ENCODE measurements around the gene SLC28A1.

Gene SLC28A1

DNA sequence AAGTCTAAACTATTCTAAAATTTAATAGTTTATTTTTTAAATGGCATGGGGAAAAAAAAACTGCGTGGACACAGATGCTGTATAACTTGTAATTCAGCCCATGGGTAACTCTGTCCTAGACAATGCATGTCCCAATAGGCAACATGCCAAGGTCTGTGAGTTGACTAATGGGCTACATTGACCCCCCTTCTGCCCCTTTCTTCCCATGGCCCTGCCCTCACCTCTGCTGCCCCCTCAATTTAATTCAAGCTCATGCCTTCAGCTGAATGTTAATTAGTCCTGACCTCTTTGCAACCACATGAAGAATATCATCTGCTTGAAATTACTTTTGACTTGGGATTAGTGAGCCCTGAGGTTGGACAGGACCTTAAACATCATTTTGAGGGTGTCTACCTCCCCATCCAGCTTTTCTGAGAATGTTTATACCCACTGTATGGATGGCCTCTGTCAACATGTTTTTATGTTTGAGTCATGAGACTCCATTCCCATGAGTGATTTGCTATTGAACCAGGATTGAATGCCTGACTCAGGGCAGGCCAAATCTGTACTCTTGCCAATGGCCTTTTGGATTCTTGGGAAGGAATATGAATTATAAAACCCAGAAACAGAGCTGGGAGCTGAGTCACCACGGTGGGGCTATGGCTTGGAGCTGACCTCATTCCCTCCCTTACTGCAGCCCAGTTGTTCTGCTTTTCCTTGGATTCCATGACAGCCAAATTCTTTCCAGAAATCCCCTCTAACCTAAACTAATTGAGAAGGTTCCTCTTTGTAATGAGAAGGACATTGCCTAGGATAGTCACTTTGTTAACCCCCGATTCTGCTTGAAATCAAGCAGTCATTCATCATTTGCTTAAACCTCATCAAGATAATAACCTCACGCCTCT is 63.7 kb downstream of the SLC28A1 start:
- no peak overlapping the region for H3K9ac ChIP-seq (ENCODE audit: low read depth, low read length)
- no peak overlapping the region for H2AFZ ChIP-seq (ENCODE audit: low read depth, low read length)
- TF ChIP-seq, protein P1, sequence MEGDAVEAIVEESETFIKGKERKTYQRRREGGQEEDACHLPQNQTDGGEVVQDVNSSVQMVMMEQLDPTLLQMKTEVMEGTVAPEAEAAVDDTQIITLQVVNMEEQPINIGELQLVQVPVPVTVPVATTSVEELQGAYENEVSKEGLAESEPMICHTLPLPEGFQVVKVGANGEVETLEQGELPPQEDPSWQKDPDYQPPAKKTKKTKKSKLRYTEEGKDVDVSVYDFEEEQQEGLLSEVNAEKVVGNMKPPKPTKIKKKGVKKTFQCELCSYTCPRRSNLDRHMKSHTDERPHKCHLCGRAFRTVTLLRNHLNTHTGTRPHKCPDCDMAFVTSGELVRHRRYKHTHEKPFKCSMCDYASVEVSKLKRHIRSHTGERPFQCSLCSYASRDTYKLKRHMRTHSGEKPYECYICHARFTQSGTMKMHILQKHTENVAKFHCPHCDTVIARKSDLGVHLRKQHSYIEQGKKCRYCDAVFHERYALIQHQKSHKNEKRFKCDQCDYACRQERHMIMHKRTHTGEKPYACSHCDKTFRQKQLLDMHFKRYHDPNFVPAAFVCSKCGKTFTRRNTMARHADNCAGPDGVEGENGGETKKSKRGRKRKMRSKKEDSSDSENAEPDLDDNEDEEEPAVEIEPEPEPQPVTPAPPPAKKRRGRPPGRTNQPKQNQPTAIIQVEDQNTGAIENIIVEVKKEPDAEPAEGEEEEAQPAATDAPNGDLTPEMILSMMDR (IDR thresholded peaks at IDR 0.05; ENCODE audit: borderline replicate concordance, extremely low read depth, low read length, poor library complexity, severe bottlenecking): no peak
- no peak for TF ChIP-seq EZH2 (IDR thresholded peaks at IDR 0.05; ENCODE audit: borderline replicate concordance, low read depth, low read length, severe bottlenecking)
- H4K20me1 ChIP-seq (ENCODE audit: insufficient read depth, low read length): no peaks in the 10 kb centered on the region
- H3K9me3 ChIP-seq (ENCODE audit: insufficient read depth, low read length, severe bottlenecking): no peaks in the 10 kb centered on the region
- ATAC-seq (ENCODE audit: insufficient read depth, low read depth): no peak
- H3K27ac ChIP-seq (ENCODE audit: low read length): no peak overlapping the region
- no peak overlapping the region for H3K4me2 ChIP-seq (ENCODE audit: insufficient read depth, low read length)
- no peaks in the 10 kb centered on the region for H3K79me2 ChIP-seq (ENCODE audit: insufficient read depth, low read length)
- no peak for DNase-seq
- H3K36me3 ChIP-seq (ENCODE audit: insufficient read depth, low read length): no peaks in the 10 kb centered on the region
- H3K4me3 ChIP-seq (ENCODE audit: low read depth in 1 of 2, low read length in 2 of 2): no peak overlapping the region
- H3K4me1 ChIP-seq (ENCODE audit: insufficient read depth, low read length): no peaks in the 10 kb centered on the region
- H3K27me3 ChIP-seq (ENCODE audit: insufficient read depth, low read length, poor library complexity): peaks cover 2% of the 10 kb centered on the region

GRCh38 chr15:84949043-84949442 is 64.6 kb downstream of the SLC28A1 start:
- Histone ChIP-seq H3K27ac (ENCODE audit: low read length) (no peak overlapping the region), H3K4me1 (ENCODE audit: insufficient read depth, low read length) (no peaks in the 10 kb centered on the region), H3K27me3 (ENCODE audit: insufficient read depth, low read length, poor library complexity) (peaks cover 2% of the 10 kb centered on the region), H3K4me3 (ENCODE audit: low read depth in 1 of 2, low read length in 2 of 2) (no peak overlapping the region), H2AFZ (ENCODE audit: low read depth, low read length) (no peak overlapping the region), H3K9me3 (ENCODE audit: insufficient read depth, low read length, severe bottlenecking) (no peaks in the 10 kb centered on the region), H3K36me3 (ENCODE audit: insufficient read depth, low read length) (no peaks in the 10 kb centered on the region), H3K4me2 (ENCODE audit: insufficient read depth, low read length) (no peak overlapping the region), H3K79me2 (ENCODE audit: insufficient read depth, low read length) (no peaks in the 10 kb centered on the region), H4K20me1 (ENCODE audit: insufficient read depth, low read length) (no peaks in the 10 kb centered on the region), H3K9ac (ENCODE audit: low read depth, low read length) (no peak overlapping the region)
- ATAC-seq (ENCODE audit: insufficient read depth, low read depth): no peak
- TF ChIP-seq, protein P1 (IDR thresholded peaks at IDR 0.05; ENCODE audit: borderline replicate concordance, extremely low read depth, low read length, poor library complexity, severe bottlenecking): no peak
- TF ChIP-seq EZH2 (IDR thresholded peaks at IDR 0.05; ENCODE audit: borderline replicate concordance, low read depth, low read length, severe bottlenecking): no peak
- no peak for DNase-seq

- TF ChIP-seq EZH2 (IDR thresholded peaks at IDR 0.05; ENCODE audit: borderline replicate concordance, low read depth, low read length, severe bottlenecking): no peak
- TF ChIP-seq, protein P1 (IDR thresholded peaks at IDR 0.05; ENCODE audit: borderline replicate concordance, extremely low read depth, low read length, poor library complexity, severe bottlenecking): no peak
- ATAC-seq (ENCODE audit: insufficient read depth, low read depth): no peak
- H3K79me2 ChIP-seq (ENCODE audit: insufficient read depth, low read length): no peaks in the 10 kb centered on the region
Measured at GRCh38 chr15:84949845-84950569, 65.5 kb downstream of the SLC28A1 start.

More at GRCh38 chr15:84949845-84950569, 65.5 kb downstream of the SLC28A1 start:
- Histone ChIP-seq H4K20me1 (ENCODE audit: insufficient read depth, low read length) (no peaks in the 10 kb centered on the region), H3K9me3 (ENCODE audit: insufficient read depth, low read length, severe bottlenecking) (no peaks in the 10 kb centered on the region), H2AFZ (ENCODE audit: low read depth, low read length) (no peak overlapping the region), H3K9ac (ENCODE audit: low read depth, low read length) (no peak overlapping the region), H3K27me3 (ENCODE audit: insufficient read depth, low read length, poor library complexity) (peaks cover 2% of the 10 kb centered on the region), H3K4me1 (ENCODE audit: insufficient read depth, low read length) (no peaks in the 10 kb centered on the region), H3K4me3 (ENCODE audit: low read depth in 1 of 2, low read length in 2 of 2) (no peak overlapping the region), H3K36me3 (ENCODE audit: insufficient read depth, low read length) (no peaks in the 10 kb centered on the region), H3K4me2 (ENCODE audit: insufficient read depth, low read length) (no peak overlapping the region), H3K27ac (ENCODE audit: low read length) (no peak overlapping the region)
- no peak for DNase-seq

Measured in DND-41 (cell line).